GM23338 (cell line): ENCODE results near the gene TTLL9. TPM values are rescaled to one million over a fixed set of nuclear protein-coding genes. Genes with fewer than 3 reads are reported as not detected.

Experiments used
- ATAC-seq: fragments of 200-7000 bp; cut with Tn5 transposase; 3 replicates; pipeline ENCODE4 v1.9.1; 2020
- DNase-seq: peaks from one replicate; pipeline ENCODE4 v3.0.0-alpha.2; 2015; ENCODE audit warnings: low spot score
- H2AFZ ChIP-seq: fragments of 200-600 bp; sonication (generic); 2 replicates; pipeline ENCODE4 v1.8.0; 2016; ENCODE audit warnings: antibody characterized with exemption, mild to moderate bottlenecking, moderate library complexity
- H3F3A ChIP-seq: fragments of 200-600 bp; sonication (generic); replicated peaks from 2 replicates; pipeline ENCODE4 v1.8.0; 2017; ENCODE audit warnings: antibody characterized with exemption, mixed run types, low read depth
- H3K27ac ChIP-seq: fragments of 200-600 bp; sonication (generic); 2 replicates; pipeline ENCODE4 v1.6.1; 2016; ENCODE audit warnings: low read depth
- H3K27me3 ChIP-seq: fragments of 200-600 bp; sonication (generic); 2 replicates; pipeline ENCODE4 v1.8.0; 2016; ENCODE audit warnings: mild to moderate bottlenecking, mixed run types, moderate library complexity; ENCODE audit not compliant: insufficient read depth
- H3K36me3 ChIP-seq: fragments of 200-600 bp; sonication (generic); 2 replicates; pipeline ENCODE4 v1.8.0; 2016; ENCODE audit warnings: mild to moderate bottlenecking; ENCODE audit not compliant: insufficient read depth
- H3K4me1 ChIP-seq: fragments of 200-600 bp; sonication (generic); 2 replicates; pipeline ENCODE4 v1.8.0; 2016; ENCODE audit warnings: mild to moderate bottlenecking, moderate library complexity; ENCODE audit not compliant: insufficient read depth
- H3K4me2 ChIP-seq: fragments of 200-600 bp; sonication (generic); 2 replicates; pipeline ENCODE4 v1.7.1; 2017; ENCODE audit warnings: mixed run types
- H3K4me3 ChIP-seq: fragments of 200-600 bp; sonication (generic); 2 replicates; pipeline ENCODE4 v1.6.1; 2016; ENCODE audit warnings: mixed run types
- H3K79me2 ChIP-seq: fragments of 200-600 bp; sonication (generic); replicated peaks from 2 replicates; pipeline ENCODE4 v1.8.0; 2017; ENCODE audit warnings: mild to moderate bottlenecking; ENCODE audit not compliant: insufficient read depth
- H3K9me2 ChIP-seq: fragments of 200-600 bp; sonication (generic); 2 replicates; pipeline ENCODE4 v1.8.0; 2017; ENCODE audit not compliant: insufficient read depth
- H4K20me1 ChIP-seq: fragments of 200-600 bp; sonication (generic); replicated peaks from 2 replicates; pipeline ENCODE4 v1.8.0; 2017; ENCODE audit warnings: mild to moderate bottlenecking; ENCODE audit not compliant: insufficient read depth
- H3K27ac Mint-ChIP-seq: 2 replicates; pipeline ENCODE4 v1.8.0; 2020; ENCODE audit warnings: inconsistent platforms, mild to moderate bottlenecking, moderate library complexity, mixed read lengths
- H3K27me3 Mint-ChIP-seq: 3 replicates; pipeline ENCODE4 v1.8.0; 2022; ENCODE audit warnings: low read depth, mild to moderate bottlenecking, moderate library complexity, mixed read lengths, inconsistent platforms; ENCODE audit not compliant: insufficient read depth, poor library complexity
- H3K36me3 Mint-ChIP-seq: 3 replicates; pipeline ENCODE4 v1.8.0; 2021; ENCODE audit warnings: low read depth, mild to moderate bottlenecking, inconsistent platforms, moderate library complexity, mixed read lengths
- H3K4me1 Mint-ChIP-seq: 3 replicates; pipeline ENCODE4 v1.8.0; 2020; ENCODE audit warnings: mild to moderate bottlenecking, inconsistent platforms, mixed read lengths
- H3K4me3 Mint-ChIP-seq: 3 replicates; pipeline ENCODE4 v1.8.0; 2021; ENCODE audit warnings: moderate library complexity, mild to moderate bottlenecking, inconsistent platforms, mixed read lengths
- H3K9me3 Mint-ChIP-seq: 3 replicates; pipeline ENCODE4 v1.8.0; 2020; ENCODE audit warnings: moderate library complexity, mild to moderate bottlenecking, inconsistent platforms, mixed read lengths
- CREB1 ChIP-seq: fragments of 250-450 bp; sonication (Bioruptor Pico); IDR thresholded peaks from 2 replicates; pipeline ENCODE4 v1.5.0; 2020; ENCODE audit warnings: low read depth, mild to moderate bottlenecking, moderate library complexity
- CTCF ChIP-seq, 2 experiments: fragments of 200-600 bp in 1 of 2; sonication (generic) in 1 of 2; conservative IDR thresholded peaks; 2 replicates each; pipeline versions ENCODE4 v1.5.1 to v1.6.1; 2016 to 2017; ENCODE audit warnings: antibody characterized with exemption in 2 of 2, low read depth in 2 of 2, mild to moderate bottlenecking in 2 of 2, moderate library complexity in 1 of 2
- EZH2 ChIP-seq: fragments of 200-600 bp; sonication (generic); IDR thresholded peaks from one replicate; pipeline ENCODE4 v1.8.0; 2017; ENCODE audit warnings: antibody characterized with exemption, mild to moderate bottlenecking, low read depth; ENCODE audit not compliant: unreplicated experiment
- EZH2phosphoT487 ChIP-seq: fragments of 200-600 bp; sonication (generic); IDR thresholded peaks from one replicate; pipeline ENCODE4 v1.8.1; 2018; ENCODE audit warnings: antibody characterized with exemption; ENCODE audit not compliant: unreplicated experiment
- JUNB ChIP-seq: IDR thresholded peaks from one replicate; pipeline ENCODE4 v1.6.1; 2016; ENCODE audit warnings: antibody characterized with exemption; ENCODE audit not compliant: unreplicated experiment
- NANOG ChIP-seq: IDR thresholded peaks from 2 replicates; pipeline ENCODE4 v1.6.1; 2016; ENCODE audit warnings: antibody characterized with exemption, borderline replicate concordance
- POLR2AphosphoS5 ChIP-seq: IDR thresholded peaks from 2 replicates; pipeline ENCODE4 v1.6.1; 2016; ENCODE audit warnings: antibody characterized with exemption, low read depth
- STAT1 ChIP-seq: IDR thresholded peaks from one replicate; pipeline ENCODE4 v1.6.1; 2016; ENCODE audit warnings: antibody characterized with exemption; ENCODE audit not compliant: unreplicated experiment
- ZNF114 ChIP-seq: fragments of 250-450 bp; sonication (Bioruptor Pico); IDR thresholded peaks from 2 replicates; pipeline ENCODE4 v1.5.0; 2020; ENCODE audit warnings: mild to moderate bottlenecking, moderate library complexity
- ZNF331 ChIP-seq: fragments of 250-450 bp; sonication (Bioruptor Pico); IDR thresholded peaks from 2 replicates; pipeline ENCODE4 v1.5.0; 2020; ENCODE audit warnings: low read depth, mild to moderate bottlenecking, moderate library complexity
- ZNF462 ChIP-seq: fragments of 250-450 bp; sonication (Bioruptor Pico); IDR thresholded peaks from 2 replicates; pipeline ENCODE4 v1.5.0; 2020; ENCODE audit warnings: mild to moderate bottlenecking, moderate library complexity
- polyA plus RNA-seq: library from polyadenylated mRNA; unstranded; fragments of >200 nt; fragmentation: Nextera tagmentation; extraction: Ambion mirVana; gene quantifications from 2 replicates; pipeline ENCODE4 v1.2.1, GENCODE V29; 2016
- total RNA-seq: library from RNA; depleted of rRNA; stranded (reverse); fragments of >200 nt; shearing (Covaris generic); gene quantifications from 2 replicates; pipeline ENCODE4 v1.2.3, GENCODE V29; 2014
- TF ChIP-seq, protein P1 (sequence below): IDR thresholded peaks from one replicate; pipeline ENCODE4 v1.6.1; 2018; ENCODE audit warnings: antibody characterized with exemption; ENCODE audit not compliant: unreplicated experiment
- TF ChIP-seq, protein P2 (sequence below): IDR thresholded peaks from 2 replicates; pipeline ENCODE4 v1.6.1; 2016; ENCODE audit warnings: antibody characterized with exemption

Gene TTLL9
- total and polyA plus RNA-seq, 2 experiments from 2014 or later, result not detected

DNA sequence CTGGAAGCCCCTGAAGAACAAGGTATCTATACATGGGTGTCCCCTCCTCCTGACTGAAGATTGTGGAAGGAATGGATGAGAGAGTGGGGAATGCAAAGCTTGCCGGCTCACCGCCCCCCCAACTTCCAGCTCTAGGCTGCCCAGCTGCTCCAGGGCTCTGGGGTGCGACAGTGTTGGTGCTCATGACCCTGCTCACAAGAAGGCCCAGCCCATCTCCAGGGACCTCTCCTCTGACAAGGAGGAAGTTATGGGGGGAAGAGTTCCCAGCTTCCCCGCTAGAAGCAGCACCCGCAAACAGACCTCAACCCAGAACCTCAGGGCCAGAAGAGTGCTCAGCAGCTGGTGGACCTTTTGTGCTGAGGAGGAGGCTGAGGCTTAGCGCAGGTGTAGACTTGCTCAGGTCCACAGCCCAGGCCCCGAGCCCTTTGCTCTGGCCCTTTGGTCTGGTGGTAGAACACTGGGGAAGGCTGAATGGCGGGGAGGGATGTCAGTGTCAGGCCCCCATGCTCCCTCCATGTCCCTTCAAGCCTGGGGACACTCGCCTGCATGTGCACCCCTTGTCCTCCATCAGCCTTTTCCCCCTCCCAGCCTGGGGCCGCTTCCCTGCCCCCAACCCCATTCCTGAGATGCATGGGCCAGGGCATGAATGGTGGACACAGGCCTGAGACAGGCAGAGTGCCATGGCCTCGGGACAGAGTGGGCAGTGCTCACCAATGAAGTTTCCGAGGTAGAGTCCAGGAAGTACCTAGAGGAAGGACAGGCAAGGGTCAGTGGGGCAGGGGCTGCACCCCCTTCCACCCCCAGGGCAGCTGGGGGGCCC lies 1.4 kb upstream of the TTLL9 start:
- ATAC-seq, result no peak
- TF ChIP-seq POLR2AphosphoS5 (no peak), EZH2 (no peak), ZNF331 (CRISPR knock-in tag) (no peak), STAT1 (no peak), JUNB (no peak), NANOG (no peak), ZNF114 (CRISPR knock-in tag) (no peak), ZNF462 (no peak), CTCF (conservative IDR thresholded peaks at IDR 0.05; ENCODE audit: low read depth in 2 of 2) (no peak), EZH2phosphoT487 (no peak), CREB1 (CRISPR knock-in tag) (no peak)
- TF ChIP-seq, protein P1, sequence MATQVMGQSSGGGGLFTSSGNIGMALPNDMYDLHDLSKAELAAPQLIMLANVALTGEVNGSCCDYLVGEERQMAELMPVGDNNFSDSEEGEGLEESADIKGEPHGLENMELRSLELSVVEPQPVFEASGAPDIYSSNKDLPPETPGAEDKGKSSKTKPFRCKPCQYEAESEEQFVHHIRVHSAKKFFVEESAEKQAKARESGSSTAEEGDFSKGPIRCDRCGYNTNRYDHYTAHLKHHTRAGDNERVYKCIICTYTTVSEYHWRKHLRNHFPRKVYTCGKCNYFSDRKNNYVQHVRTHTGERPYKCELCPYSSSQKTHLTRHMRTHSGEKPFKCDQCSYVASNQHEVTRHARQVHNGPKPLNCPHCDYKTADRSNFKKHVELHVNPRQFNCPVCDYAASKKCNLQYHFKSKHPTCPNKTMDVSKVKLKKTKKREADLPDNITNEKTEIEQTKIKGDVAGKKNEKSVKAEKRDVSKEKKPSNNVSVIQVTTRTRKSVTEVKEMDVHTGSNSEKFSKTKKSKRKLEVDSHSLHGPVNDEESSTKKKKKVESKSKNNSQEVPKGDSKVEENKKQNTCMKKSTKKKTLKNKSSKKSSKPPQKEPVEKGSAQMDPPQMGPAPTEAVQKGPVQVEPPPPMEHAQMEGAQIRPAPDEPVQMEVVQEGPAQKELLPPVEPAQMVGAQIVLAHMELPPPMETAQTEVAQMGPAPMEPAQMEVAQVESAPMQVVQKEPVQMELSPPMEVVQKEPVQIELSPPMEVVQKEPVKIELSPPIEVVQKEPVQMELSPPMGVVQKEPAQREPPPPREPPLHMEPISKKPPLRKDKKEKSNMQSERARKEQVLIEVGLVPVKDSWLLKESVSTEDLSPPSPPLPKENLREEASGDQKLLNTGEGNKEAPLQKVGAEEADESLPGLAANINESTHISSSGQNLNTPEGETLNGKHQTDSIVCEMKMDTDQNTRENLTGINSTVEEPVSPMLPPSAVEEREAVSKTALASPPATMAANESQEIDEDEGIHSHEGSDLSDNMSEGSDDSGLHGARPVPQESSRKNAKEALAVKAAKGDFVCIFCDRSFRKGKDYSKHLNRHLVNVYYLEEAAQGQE, result no peak
- TF ChIP-seq, protein P2, sequence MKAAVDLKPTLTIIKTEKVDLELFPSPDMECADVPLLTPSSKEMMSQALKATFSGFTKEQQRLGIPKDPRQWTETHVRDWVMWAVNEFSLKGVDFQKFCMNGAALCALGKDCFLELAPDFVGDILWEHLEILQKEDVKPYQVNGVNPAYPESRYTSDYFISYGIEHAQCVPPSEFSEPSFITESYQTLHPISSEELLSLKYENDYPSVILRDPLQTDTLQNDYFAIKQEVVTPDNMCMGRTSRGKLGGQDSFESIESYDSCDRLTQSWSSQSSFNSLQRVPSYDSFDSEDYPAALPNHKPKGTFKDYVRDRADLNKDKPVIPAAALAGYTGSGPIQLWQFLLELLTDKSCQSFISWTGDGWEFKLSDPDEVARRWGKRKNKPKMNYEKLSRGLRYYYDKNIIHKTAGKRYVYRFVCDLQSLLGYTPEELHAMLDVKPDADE, result no peak
- H3F3A ChIP-seq, result peaks cover 7% of the 10 kb centered on the region; the same call in 1 of the 2 replicates
- Mint-ChIP-seq H3K4me3 (peak overlapping the region; percentile 90), H3K27me3 (peaks cover 35% of the 10 kb centered on the region), H3K4me1 (peaks cover 9% of the 10 kb centered on the region; the same call in 2 of the 3 replicates), H3K36me3 (no peaks in the 10 kb centered on the region; the same call in 2 of the 3 replicates), H3K9me3 (peaks cover 39% of the 10 kb centered on the region), H3K27ac (no peak overlapping the region)
- peaks cover 69% of the 10 kb centered on the region for H3K27me3 ChIP-seq
- no peak overlapping the region for H3K27ac ChIP-seq
- DNase-seq, result no peak
- no peaks in the 10 kb centered on the region for H3K36me3 ChIP-seq
- peaks cover 14% of the 10 kb centered on the region; the same call in 1 of the 2 replicates for H3K4me1 ChIP-seq
- peak overlapping the region; percentile 100; the same call in 1 of the 2 replicates for H2AFZ ChIP-seq
- H4K20me1 ChIP-seq, result no peaks in the 10 kb centered on the region; the same call in 1 of the 2 replicates
- no peaks in the 10 kb centered on the region for H3K9me2 ChIP-seq
- H3K4me2 ChIP-seq, result peak overlapping the region; percentile 99
- H3K4me3 ChIP-seq, result peak overlapping the region; percentile 95
- no peaks in the 10 kb centered on the region for H3K79me2 ChIP-seq
